K562 (cell line): Measurements from ENCODE around the gene RNF224. TPM values are rescaled to one million over a fixed set of nuclear protein-coding genes. Genes with fewer than 3 reads are reported as not detected.

ENCODE experiments used
- BRF2 ChIP-seq: IDR thresholded peaks from 3 replicates; pipeline ENCODE4 v1.6.1; 2011; ENCODE audit warnings: borderline replicate concordance, mild to moderate bottlenecking; ENCODE audit not compliant: insufficient read length, insufficient read depth
- CHAMP1 ChIP-seq: fragments of 450-650 bp; IDR thresholded peaks from 2 replicates; pipeline ENCODE4 v1.6.1; 2016; ENCODE audit warnings: mild to moderate bottlenecking
- E2F4 ChIP-seq: sonication (generic); formaldehyde crosslinking; IDR thresholded peaks from 2 replicates; pipeline ENCODE4 v1.8.0; 2022; ENCODE audit warnings: mild to moderate bottlenecking, low read depth, missing genetic modification reagents
- FOXP1 ChIP-seq: sonication (generic); formaldehyde crosslinking; IDR thresholded peaks from 2 replicates; pipeline ENCODE4 v1.8.0; 2022; ENCODE audit warnings: mild to moderate bottlenecking, missing genetic modification reagents
- POLR2B ChIP-seq: fragments of 450-650 bp; IDR thresholded peaks from 2 replicates; pipeline ENCODE4 v1.6.1; 2018; ENCODE audit warnings: low read depth; ENCODE audit not compliant: partially characterized antibody
- SRSF9 ChIP-seq: fragments of 200-400 bp; formaldehyde crosslinking; IDR thresholded peaks from 2 replicates; pipeline ENCODE4 v1.6.1; 2017; ENCODE audit warnings: low read depth, low read length, borderline replicate concordance
- THAP12 ChIP-seq: fragments of 250-450 bp; sonication (Bioruptor Pico); IDR thresholded peaks from 2 replicates; pipeline ENCODE4 v1.9.0; 2021; ENCODE audit warnings: mild to moderate bottlenecking, inconsistent platforms
- TSC22D4 ChIP-seq: fragments of 450-650 bp; IDR thresholded peaks from 2 replicates; pipeline ENCODE4 v1.6.1; 2016; ENCODE audit warnings: missing genetic modification characterization, missing biosample characterization, control low read depth
- ZBTB8A ChIP-seq: fragments of 450-650 bp; IDR thresholded peaks from 2 replicates; pipeline ENCODE4 v1.6.1; 2018; ENCODE audit warnings: mild to moderate bottlenecking, moderate library complexity; ENCODE audit not compliant: partially characterized antibody
- ZNF239 ChIP-seq: fragments of 250-450 bp; sonication (Bioruptor Pico); IDR thresholded peaks from 2 replicates; pipeline ENCODE4 v1.4.0; 2020; ENCODE audit warnings: mild to moderate bottlenecking
- ZNF444 ChIP-seq: fragments of 250-450 bp; sonication (Bioruptor Pico); IDR thresholded peaks from 2 replicates; pipeline ENCODE4 v1.4.0; 2020; ENCODE audit warnings: mild to moderate bottlenecking, moderate library complexity
- ZNF695 ChIP-seq: fragments of 450-650 bp; formaldehyde crosslinking; IDR thresholded peaks from 2 replicates; pipeline ENCODE4 v1.4.0; 2020; ENCODE audit warnings: mild to moderate bottlenecking, moderate library complexity
- polyA plus RNA-seq, 8 experiments: library from polyadenylated mRNA; depleted of rRNA in 4 of 8; stranded (reverse) in 5 of 8; unstranded in 3 of 8; fragments of >200 nt; fragmentation: Nextera tagmentation in 2 of 8; fragmentation: Illumina TruSeq in 1 of 8; extraction: Ambion mirVana in 2 of 8; extraction: Trizol in 1 of 8; gene quantifications; 2 replicates each; pipeline versions ENCODE4 v1.2.1 to v1.2.3, GENCODE V29; 2011 to 2014; ENCODE audit warnings: inconsistent platforms in 1 of 8, missing spikeins in 1 of 8
- total RNA-seq, 7 experiments: library from RNA; depleted of rRNA in 6 of 7; stranded (reverse); fragments of >200 nt in 6 of 7; fragmentation: Illumina TruSeq in 2 of 7; extraction: Trizol in 2 of 7; gene quantifications; 2 replicates each; pipeline versions ENCODE4 v1.2.1 to v1.2.3, GENCODE V29; 2011 to 2021; ENCODE audit warnings: low replicate concordance in 1 of 7
- TF ChIP-seq, protein P1 (sequence below): fragments of 250-450 bp; sonication (Bioruptor Pico); IDR thresholded peaks from 2 replicates; pipeline ENCODE4 v1.8.0; 2021; ENCODE audit warnings: moderate library complexity, mild to moderate bottlenecking, inconsistent platforms
- TF ChIP-seq, protein P2 (sequence below): fragments of 250-450 bp; sonication (Bioruptor Pico); IDR thresholded peaks from 2 replicates; pipeline ENCODE4 v1.9.0; 2021; ENCODE audit warnings: mild to moderate bottlenecking
- TF ChIP-seq, protein P3 (sequence below), 3 experiments: fragments of 200-800 bp in 1 of 3; sonication (Bioruptor generic) in 1 of 3; sonication (generic) in 1 of 3; formaldehyde crosslinking in 1 of 3; IDR thresholded peaks; 2 replicates each; pipeline versions ENCODE4 v1.6.1 to v1.8.0; 2016 to 2022; ENCODE audit warnings: mild to moderate bottlenecking in 2 of 3, missing compliant biosample characterization in 2 of 3, missing genetic modification characterization in 2 of 3, missing genetic modification reagents in 1 of 3

The RNF224 gene
- total and polyA plus RNA-seq, 9 of the 15 experiments (the other 6 are each of a cell fraction or from before 2014, with no cell fraction given), result not detected

DNA sequence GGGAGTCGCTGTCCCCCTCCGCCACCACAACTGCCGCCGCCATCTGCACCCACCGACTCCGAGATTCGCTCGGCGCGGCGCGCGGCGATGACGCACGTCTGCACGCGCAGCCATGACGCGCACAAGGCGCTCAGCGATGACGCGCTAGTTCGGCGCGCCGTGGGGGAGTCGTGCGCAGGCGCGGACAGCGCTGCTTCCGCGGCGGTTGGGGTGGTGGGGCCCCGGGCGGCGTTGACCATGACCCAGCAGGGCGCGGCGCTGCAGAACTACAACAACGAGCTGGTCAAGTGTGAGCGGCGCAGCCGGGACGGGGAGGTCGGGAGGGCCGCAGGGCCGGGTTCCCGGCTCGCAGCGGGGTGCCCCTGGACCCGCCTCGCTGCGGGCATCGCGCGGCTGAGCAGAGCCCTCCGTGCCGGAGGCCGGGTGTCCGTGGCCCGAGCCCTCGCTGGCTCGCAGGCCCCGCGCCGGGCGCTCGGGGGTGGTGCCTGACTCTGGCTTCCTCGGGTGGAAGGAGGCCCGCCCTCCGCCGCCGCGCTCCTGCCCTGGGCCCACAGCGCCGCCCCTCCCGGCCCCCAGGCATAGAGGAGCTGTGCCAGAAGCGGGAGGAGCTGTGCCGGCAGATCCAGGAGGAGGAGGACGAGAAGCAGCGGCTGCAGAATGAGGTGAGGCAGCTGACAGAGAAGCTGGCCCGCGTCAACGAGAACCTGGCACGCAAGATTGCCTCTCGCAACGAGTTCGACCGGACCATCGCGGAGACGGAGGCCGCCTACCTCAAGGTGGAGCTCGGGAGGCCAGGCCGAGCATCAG lies 38.6 kb upstream of the RNF224 start, which contains the start of the genes ANAPC2 and SSNA1 (continued):
- TF ChIP-seq CHAMP1 (no peak), FOXP1 (peak; percentile 77; the same call in 1 of the 2 replicates), BRF2 (no peak), ZBTB8A (no peak), SRSF9 (no peak), TSC22D4 (tag) (no peak), POLR2B (peak; percentile 73), ZNF695 (CRISPR knock-in tag) (no peak), E2F4 (CRISPR knock-in tag) (no peak), ZNF444 (CRISPR knock-in tag) (no peak), THAP12 (CRISPR knock-in tag) (peak; percentile 17; the same call in 1 of the 2 replicates), ZNF239 (CRISPR knock-in tag) (no peak)
- TF ChIP-seq, protein P1, sequence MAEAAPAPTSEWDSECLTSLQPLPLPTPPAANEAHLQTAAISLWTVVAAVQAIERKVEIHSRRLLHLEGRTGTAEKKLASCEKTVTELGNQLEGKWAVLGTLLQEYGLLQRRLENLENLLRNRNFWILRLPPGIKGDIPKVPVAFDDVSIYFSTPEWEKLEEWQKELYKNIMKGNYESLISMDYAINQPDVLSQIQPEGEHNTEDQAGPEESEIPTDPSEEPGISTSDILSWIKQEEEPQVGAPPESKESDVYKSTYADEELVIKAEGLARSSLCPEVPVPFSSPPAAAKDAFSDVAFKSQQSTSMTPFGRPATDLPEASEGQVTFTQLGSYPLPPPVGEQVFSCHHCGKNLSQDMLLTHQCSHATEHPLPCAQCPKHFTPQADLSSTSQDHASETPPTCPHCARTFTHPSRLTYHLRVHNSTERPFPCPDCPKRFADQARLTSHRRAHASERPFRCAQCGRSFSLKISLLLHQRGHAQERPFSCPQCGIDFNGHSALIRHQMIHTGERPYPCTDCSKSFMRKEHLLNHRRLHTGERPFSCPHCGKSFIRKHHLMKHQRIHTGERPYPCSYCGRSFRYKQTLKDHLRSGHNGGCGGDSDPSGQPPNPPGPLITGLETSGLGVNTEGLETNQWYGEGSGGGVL (CRISPR knock-in tag), result no peak
- TF ChIP-seq, protein P2, sequence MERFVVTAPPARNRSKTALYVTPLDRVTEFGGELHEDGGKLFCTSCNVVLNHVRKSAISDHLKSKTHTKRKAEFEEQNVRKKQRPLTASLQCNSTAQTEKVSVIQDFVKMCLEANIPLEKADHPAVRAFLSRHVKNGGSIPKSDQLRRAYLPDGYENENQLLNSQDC (CRISPR knock-in tag), result peak; percentile 35; the same call in 1 of the 2 replicates
- TF ChIP-seq, protein P3, sequence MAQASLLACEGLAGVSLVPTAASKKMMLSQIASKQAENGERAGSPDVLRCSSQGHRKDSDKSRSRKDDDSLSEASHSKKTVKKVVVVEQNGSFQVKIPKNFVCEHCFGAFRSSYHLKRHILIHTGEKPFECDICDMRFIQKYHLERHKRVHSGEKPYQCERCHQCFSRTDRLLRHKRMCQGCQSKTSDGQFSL (CRISPR knock-in tag; IDR thresholded peaks at IDR 0.05), result peak; percentile 100
- TF ChIP-seq, protein P3 (tag; IDR thresholded peaks at IDR 0.05), result peak in 1 of 2 experiments; percentile 94; a peak in 2 of 4 replicates
